Measurements from ENCODE around the gene FICD. TPM values are rescaled to one million over a fixed set of nuclear protein-coding genes. Genes with fewer than 3 reads are reported as not detected.

The FICD gene
- total and polyA plus RNA-seq, 5 donors from 2014 or later, result 0.79 to 5.4 (median 2.8) TPM

DNA sequence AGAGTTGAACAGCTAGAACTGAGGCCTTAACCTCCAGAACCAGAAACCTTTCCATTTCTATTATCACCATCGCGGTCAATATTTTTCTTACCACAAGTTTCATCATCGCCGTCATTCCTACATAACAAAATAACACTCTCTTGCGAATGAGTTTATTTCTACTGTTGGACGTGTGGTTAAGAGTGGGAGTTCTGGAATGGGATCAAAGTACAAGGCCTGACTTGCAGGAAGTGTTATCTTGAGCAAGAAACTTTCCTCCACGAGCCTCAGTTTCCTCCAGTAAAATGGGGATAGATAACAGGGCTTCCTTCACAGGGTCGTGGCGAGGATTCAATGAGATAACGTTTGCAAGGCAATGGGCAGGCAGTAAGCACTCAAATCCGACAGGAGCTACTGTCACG lies 45.2 kb downstream of the FICD start:
- H3K9me3 Mint-ChIP-seq, result no peaks in the 10 kb centered on the region
- peaks cover 73% of the 10 kb centered on the region for H3K4me1 ChIP-seq (ENCODE audit: control insufficient read depth, insufficient read depth, low read length, poor library complexity, severe bottlenecking)
- no peaks in the 10 kb centered on the region for H3K27me3 Mint-ChIP-seq
- peaks cover 7% of the 10 kb centered on the region for H3K36me3 Mint-ChIP-seq
- no peaks in the 10 kb centered on the region for H3K27me3 ChIP-seq (ENCODE audit: control insufficient read depth, insufficient read depth, low read length)
- H3K27ac ChIP-seq (ENCODE audit: insufficient read depth, low read length, poor library complexity, severe bottlenecking), result peak overlapping the region; percentile 93
- H3K4me1 Mint-ChIP-seq, result peaks cover 18 to 65% (median 44%) of the 10 kb centered on the region in 4 donors
- DNase-seq (no peak), ATAC-seq (ENCODE audit: low read depth in 2 of 2) (no peak)
- peak overlapping the region; percentile 98 to 100 (median 100) for H3K4me3 Mint-ChIP-seq
- peak overlapping the region; percentile 99 to 100 (median 100) for H3K27ac Mint-ChIP-seq
- H3K9me3 ChIP-seq (ENCODE audit: control insufficient read depth in 2 of 2, low read length in 2 of 2), result no peaks in the 10 kb centered on the region
- peak overlapping the region; percentile 97 for H3K4me3 ChIP-seq (ENCODE audit: low read depth, low read length)
- H3K36me3 ChIP-seq (ENCODE audit: control insufficient read depth, insufficient read depth, low read length), result peaks cover 23% of the 10 kb centered on the region

DNA sequence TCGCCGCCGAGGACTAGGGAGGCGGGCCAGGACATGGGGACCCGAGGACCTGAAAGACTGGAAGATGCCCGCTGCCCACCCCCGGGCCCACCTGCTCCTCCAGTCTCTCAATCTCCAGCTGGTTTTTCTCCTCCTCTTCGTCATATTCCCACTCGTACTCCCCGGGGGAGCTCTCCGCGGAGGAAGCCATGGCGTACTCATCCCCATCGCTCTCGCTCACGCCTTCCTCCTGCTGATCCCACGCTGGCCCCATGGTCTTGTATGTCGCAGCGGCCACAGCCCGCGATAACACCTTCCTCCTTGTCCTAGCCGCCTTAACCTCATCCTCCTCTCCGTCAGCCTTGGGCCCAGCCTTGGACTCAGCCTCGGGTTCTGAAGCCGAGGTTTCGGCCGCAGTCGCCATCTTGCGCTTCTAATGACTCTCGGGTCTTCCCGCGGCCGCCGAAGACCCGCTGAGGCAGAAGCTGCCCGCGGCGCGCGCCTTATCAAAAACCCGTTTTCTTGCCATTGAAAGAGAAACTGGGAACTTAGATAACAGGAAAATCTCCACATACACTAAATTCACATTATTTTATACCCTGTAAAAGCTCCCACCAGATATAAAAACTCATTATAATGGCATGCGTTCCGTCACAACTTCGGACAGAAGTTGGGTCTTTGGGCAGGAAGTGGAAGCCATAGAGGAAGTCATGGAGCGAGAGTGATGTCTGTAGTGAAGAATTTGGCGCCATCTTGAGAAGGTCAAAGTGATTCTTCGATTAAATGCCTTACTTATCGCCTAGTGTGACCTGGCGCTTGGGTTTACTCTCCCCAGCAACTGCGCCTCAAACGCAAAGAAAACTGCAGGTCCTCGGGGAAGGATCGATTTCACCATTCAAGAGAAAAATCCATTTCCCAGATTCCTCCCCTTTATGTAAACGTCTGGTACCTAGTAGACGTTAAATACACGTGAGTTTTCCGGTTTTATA lies 46.0 kb downstream of the FICD start, which contains the start of gene SART3:
Gene SART3 (minus strand): TSS at position 422 of the 968 bp plus-strand sequence. CDS start 19 bp downstream, at position 403.
- H3K27me3 Mint-ChIP-seq, result no peaks in the 10 kb centered on the region
- Histone ChIP-seq H3K4me1 (ENCODE audit: control insufficient read depth, insufficient read depth, low read length, poor library complexity, severe bottlenecking) (peaks cover 75% of the 10 kb centered on the region), H3K4me3 (ENCODE audit: low read depth, low read length) (peak within 1 kb of the TSS; percentile 97), H3K36me3 (ENCODE audit: control insufficient read depth, insufficient read depth, low read length) (peaks cover 26% of the 10 kb centered on the region), H3K27ac (ENCODE audit: insufficient read depth, low read length, poor library complexity, severe bottlenecking) (peak within 1 kb of the TSS; percentile 93), H3K27me3 (ENCODE audit: control insufficient read depth, insufficient read depth, low read length) (no peaks in the 10 kb centered on the region), H3K9me3 (ENCODE audit: control insufficient read depth in 2 of 2, low read length in 2 of 2) (no peaks in the 10 kb centered on the region)
- peak; percentile 69 to 93 (median 91) for DNase-seq
- peaks cover 7% of the 10 kb centered on the region for H3K36me3 Mint-ChIP-seq
- H3K9me3 Mint-ChIP-seq, result no peaks in the 10 kb centered on the region
- peaks cover 18 to 64% (median 43%) of the 10 kb centered on the region in 4 donors for H3K4me1 Mint-ChIP-seq
- peak; percentile 53 to 54 for ATAC-seq (ENCODE audit: low read depth in 2 of 2)
- peak within 1 kb of the TSS; percentile 99 to 100 (median 100) for H3K27ac Mint-ChIP-seq
- peak within 1 kb of the TSS; percentile 98 to 100 (median 100) for H3K4me3 Mint-ChIP-seq

DNA sequence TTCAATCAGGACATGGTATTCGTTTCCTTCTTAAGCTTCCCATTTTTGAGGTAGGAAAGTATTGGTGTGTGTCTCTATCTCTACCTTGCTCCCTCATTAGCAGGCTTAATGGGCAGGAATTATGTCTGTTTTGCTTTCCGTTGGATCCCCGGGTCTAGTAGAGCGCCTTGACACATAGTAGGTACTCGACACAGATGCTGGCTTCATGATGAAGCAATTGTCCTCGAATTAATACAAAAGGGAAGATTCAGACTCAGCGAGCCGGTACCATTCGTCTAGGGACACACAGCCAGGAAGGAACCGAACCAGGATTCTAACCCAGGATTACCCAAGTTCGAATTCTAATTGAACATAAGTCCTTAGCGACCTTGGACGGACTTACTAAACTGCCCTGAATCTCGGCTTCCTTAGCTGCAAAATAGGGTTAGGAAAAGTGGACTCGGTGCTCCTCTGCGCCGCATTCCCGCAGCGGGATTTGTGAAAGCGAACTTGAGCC lies 46.8 kb downstream of the FICD start:
- peak overlapping the region; percentile 92 to 100 (median 99) for H3K27ac Mint-ChIP-seq
- Histone ChIP-seq H3K9me3 (ENCODE audit: control insufficient read depth in 2 of 2, low read length in 2 of 2) (no peaks in the 10 kb centered on the region), H3K4me1 (ENCODE audit: control insufficient read depth, insufficient read depth, low read length, poor library complexity, severe bottlenecking) (peaks cover 69% of the 10 kb centered on the region), H3K27ac (ENCODE audit: insufficient read depth, low read length, poor library complexity, severe bottlenecking) (peak overlapping the region; percentile 93), H3K4me3 (ENCODE audit: low read depth, low read length) (peak overlapping the region; percentile 97), H3K27me3 (ENCODE audit: control insufficient read depth, insufficient read depth, low read length) (no peaks in the 10 kb centered on the region), H3K36me3 (ENCODE audit: control insufficient read depth, insufficient read depth, low read length) (peaks cover 31% of the 10 kb centered on the region)
- peaks cover 18 to 61% (median 36%) of the 10 kb centered on the region in 4 donors for H3K4me1 Mint-ChIP-seq
- H3K4me3 Mint-ChIP-seq, result peak overlapping the region; percentile 98 to 100 (median 100)
- H3K9me3 Mint-ChIP-seq, result no peaks in the 10 kb centered on the region
- no peak for ATAC-seq (ENCODE audit: low read depth in 2 of 2)
- no peak for DNase-seq
- H3K27me3 Mint-ChIP-seq, result no peaks in the 10 kb centered on the region
- peaks cover 11% of the 10 kb centered on the region for H3K36me3 Mint-ChIP-seq

- Histone ChIP-seq H3K36me3 (ENCODE audit: control insufficient read depth, insufficient read depth, low read length) (peaks cover 35% of the 10 kb centered on the region), H3K9me3 (ENCODE audit: control insufficient read depth in 2 of 2, low read length in 2 of 2) (no peaks in the 10 kb centered on the region), H3K4me1 (ENCODE audit: control insufficient read depth, insufficient read depth, low read length, poor library complexity, severe bottlenecking) (peaks cover 66% of the 10 kb centered on the region), H3K27me3 (ENCODE audit: control insufficient read depth, insufficient read depth, low read length) (no peaks in the 10 kb centered on the region), H3K4me3 (ENCODE audit: low read depth, low read length) (peak within 1 kb of the TSS; percentile 97), H3K27ac (ENCODE audit: insufficient read depth, low read length, poor library complexity, severe bottlenecking) (peak within 1 kb of the TSS; percentile 93)
- peaks cover 11% of the 10 kb centered on the region for H3K36me3 Mint-ChIP-seq
- no peaks in the 10 kb centered on the region for H3K27me3 Mint-ChIP-seq
- peak within 1 kb of the TSS; percentile 99 to 100 (median 100) for H3K27ac Mint-ChIP-seq
- peak within 1 kb of the TSS; percentile 98 to 100 (median 100) for H3K4me3 Mint-ChIP-seq
- ATAC-seq (ENCODE audit: low read depth in 2 of 2), result peak; percentile 65 to 72
- peak; percentile 98 to 99 (median 98) for DNase-seq
- H3K4me1 Mint-ChIP-seq, result peaks cover 18 to 61% (median 36%) of the 10 kb centered on the region in 4 donors
- H3K9me3 Mint-ChIP-seq, result no peaks in the 10 kb centered on the region
Measured at GRCh38 chr12:108562348-108563135, 47.5 kb downstream of the FICD start, which contains the start of gene ISCU. Gene ISCU (plus strand): TSS chr12:108562596. CDS start chr12:108562623, 27 bp downstream.

DNA sequence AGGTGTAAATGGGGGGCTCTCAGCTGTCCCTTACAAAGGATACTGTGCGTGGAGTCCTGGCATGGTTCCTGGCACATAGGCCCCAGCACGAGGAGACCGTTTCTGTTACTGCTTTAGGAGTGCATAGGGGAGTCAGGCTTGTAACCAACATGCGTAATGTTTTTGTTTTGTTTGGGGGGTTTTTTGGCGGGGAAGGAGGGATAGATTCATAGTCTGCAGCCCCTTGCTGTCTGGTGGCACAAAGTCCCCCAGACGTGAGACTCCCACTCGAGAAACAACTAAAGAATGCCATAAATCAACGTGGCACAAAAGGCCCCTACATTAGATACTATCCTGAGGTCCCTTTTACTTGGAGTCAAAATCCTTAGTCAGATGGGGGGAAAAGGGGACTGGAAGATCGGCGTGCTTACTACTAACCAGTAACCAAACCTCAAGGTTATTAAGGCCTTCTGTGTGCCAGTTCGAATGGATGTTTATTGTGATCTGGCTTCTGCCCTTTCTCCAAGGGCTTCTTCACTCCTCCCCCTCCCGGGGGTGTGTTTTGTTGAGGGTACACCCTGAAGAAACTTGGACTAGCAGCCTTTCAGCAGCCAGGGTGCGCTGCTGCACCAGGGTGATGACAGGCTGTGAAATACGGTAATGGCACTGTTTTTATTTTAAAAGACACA lies 48.2 kb downstream of the FICD start:
- H3K9me3 Mint-ChIP-seq, result no peaks in the 10 kb centered on the region

DNA sequence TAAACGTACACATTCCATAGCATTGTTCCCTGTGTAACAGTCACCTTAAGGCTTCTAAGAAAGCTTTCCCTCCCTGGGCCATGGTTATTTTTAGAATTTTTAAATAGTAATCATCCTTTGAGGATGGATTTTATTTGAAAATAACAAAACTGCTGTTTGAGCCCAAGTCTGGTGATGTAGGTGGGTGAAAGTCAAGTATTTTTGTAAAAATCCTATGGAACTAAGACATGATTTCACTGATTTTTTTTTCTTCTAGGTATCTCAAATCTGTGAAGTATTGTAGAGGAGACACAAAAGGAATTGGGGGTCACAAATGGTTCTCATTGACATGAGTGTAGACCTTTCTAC lies 48.7 kb downstream of the FICD start:
- Histone ChIP-seq H3K27ac (ENCODE audit: insufficient read depth, low read length, poor library complexity, severe bottlenecking) (peak overlapping the region; percentile 93), H3K27me3 (ENCODE audit: control insufficient read depth, insufficient read depth, low read length) (no peaks in the 10 kb centered on the region), H3K36me3 (ENCODE audit: control insufficient read depth, insufficient read depth, low read length) (peaks cover 41% of the 10 kb centered on the region), H3K9me3 (ENCODE audit: control insufficient read depth in 2 of 2, low read length in 2 of 2) (no peaks in the 10 kb centered on the region), H3K4me1 (ENCODE audit: control insufficient read depth, insufficient read depth, low read length, poor library complexity, severe bottlenecking) (peaks cover 68% of the 10 kb centered on the region), H3K4me3 (ENCODE audit: low read depth, low read length) (peak overlapping the region; percentile 91)
- H3K27ac Mint-ChIP-seq, result peak overlapping the region; percentile 78 to 100 (median 99)
- peaks cover 15% of the 10 kb centered on the region for H3K36me3 Mint-ChIP-seq
- no peaks in the 10 kb centered on the region for H3K9me3 Mint-ChIP-seq
- no peak for DNase-seq
- H3K4me3 Mint-ChIP-seq, result peak overlapping the region; percentile 98 to 100 (median 100)
- peaks cover 21 to 62% (median 42%) of the 10 kb centered on the region in 4 donors for H3K4me1 Mint-ChIP-seq
- no peak for ATAC-seq (ENCODE audit: low read depth in 2 of 2)
- H3K27me3 Mint-ChIP-seq, result no peaks in the 10 kb centered on the region

More for the DNA sequence above, 48.2 kb downstream of the FICD start:
- Histone ChIP-seq H3K27me3 (ENCODE audit: control insufficient read depth, insufficient read depth, low read length) (no peaks in the 10 kb centered on the region), H3K36me3 (ENCODE audit: control insufficient read depth, insufficient read depth, low read length) (peaks cover 41% of the 10 kb centered on the region), H3K4me3 (ENCODE audit: low read depth, low read length) (peak overlapping the region; percentile 91), H3K4me1 (ENCODE audit: control insufficient read depth, insufficient read depth, low read length, poor library complexity, severe bottlenecking) (peaks cover 66% of the 10 kb centered on the region), H3K27ac (ENCODE audit: insufficient read depth, low read length, poor library complexity, severe bottlenecking) (peak overlapping the region; percentile 93), H3K9me3 (ENCODE audit: control insufficient read depth in 2 of 2, low read length in 2 of 2) (no peaks in the 10 kb centered on the region)
- Mint-ChIP-seq H3K27me3 (no peaks in the 10 kb centered on the region), H3K36me3 (peaks cover 11% of the 10 kb centered on the region), H3K4me3 (peak overlapping the region; percentile 98 to 100 (median 100)), H3K4me1 (peaks cover 18 to 61% (median 38%) of the 10 kb centered on the region in 4 donors), H3K27ac (peak overlapping the region; percentile 78 to 100 (median 99))
- DNase-seq (peak; percentile 78 to 93 (median 88)), ATAC-seq (ENCODE audit: low read depth in 2 of 2) (peak; percentile 62 to 67)
